Activated naive CD4-positive, alpha-beta T cell treated with anti-CD3 and anti-CD28 coated beads, Interleukin-2, amount 50 U/mL, for 24 hours (primary cell): Measurements from ENCODE around the gene HLX.

ENCODE experiments used
- H3K27ac Mint-ChIP-seq: one replicate; pipeline ENCODE4 v1.8.0; 2021; ENCODE audit warnings: mild to moderate bottlenecking, mixed read lengths
- H3K27me3 Mint-ChIP-seq: one replicate; pipeline ENCODE4 v1.8.0; 2021; ENCODE audit warnings: mixed read lengths
- H3K36me3 Mint-ChIP-seq: one replicate; pipeline ENCODE4 v1.8.0; 2021; ENCODE audit warnings: mixed read lengths
- H3K4me1 Mint-ChIP-seq: one replicate; pipeline ENCODE4 v1.8.0; 2021; ENCODE audit warnings: mixed read lengths
- H3K4me3 Mint-ChIP-seq: one replicate; pipeline ENCODE4 v1.8.0; 2021; ENCODE audit warnings: mild to moderate bottlenecking, mixed read lengths
- H3K9me3 Mint-ChIP-seq: one replicate; pipeline ENCODE4 v1.8.0; 2021; ENCODE audit warnings: mixed read lengths

HLX gene

DNA sequence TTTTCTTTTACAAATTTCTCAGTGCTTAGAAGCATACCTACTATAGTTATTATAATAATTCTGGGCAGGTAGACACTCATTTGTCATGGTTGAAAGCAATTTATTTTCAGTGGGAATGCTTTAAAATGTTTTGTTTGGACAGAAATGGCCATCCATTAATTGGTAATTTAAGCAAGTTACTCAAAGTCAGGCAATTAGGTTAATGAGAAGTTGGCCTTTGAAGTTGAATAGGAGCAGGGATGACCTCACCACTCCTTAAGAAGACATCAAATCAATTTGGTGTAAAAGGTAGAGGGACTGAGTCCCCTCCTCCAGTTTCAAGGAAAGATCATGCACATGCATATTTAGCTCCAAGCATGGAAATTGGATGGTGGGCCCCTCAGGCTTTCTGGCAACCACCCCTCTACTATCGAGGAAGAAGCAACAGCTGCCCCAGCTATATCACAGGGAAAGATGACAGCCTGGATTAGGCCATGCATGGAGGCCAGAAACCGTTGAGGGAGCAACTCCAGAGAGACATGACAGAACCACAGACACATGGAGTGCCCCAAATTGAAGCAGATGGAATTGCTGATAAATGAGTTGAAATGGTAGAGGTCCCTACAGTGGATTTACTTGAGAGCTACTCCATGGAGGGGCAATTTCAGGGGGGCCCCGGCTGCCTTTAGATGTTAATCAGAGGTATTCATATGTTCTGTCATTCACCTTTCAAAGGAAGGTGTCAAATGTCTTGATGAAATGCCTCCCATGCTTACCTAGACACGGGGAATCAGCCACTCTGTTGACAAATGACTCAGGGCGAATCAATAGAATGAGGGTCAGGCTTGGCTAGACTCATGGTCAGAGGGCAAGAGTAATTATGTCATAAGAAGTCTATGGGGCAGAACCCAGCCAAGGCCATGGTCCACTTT lies 26.7 kb downstream of the HLX start:
- no peaks in the 10 kb centered on the region for H3K36me3 Mint-ChIP-seq

GRCh38 chr1:220906561-220907334 lies 27.5 kb downstream of the HLX start:
- Mint-ChIP-seq H3K27me3 (peaks cover 12% of the 10 kb centered on the region), H3K9me3 (no peaks in the 10 kb centered on the region), H3K4me3 (no peak overlapping the region), H3K36me3 (no peaks in the 10 kb centered on the region), H3K27ac (no peak overlapping the region), H3K4me1 (no peaks in the 10 kb centered on the region)

More for the DNA sequence above, 26.7 kb downstream of the HLX start:
- peaks cover 12% of the 10 kb centered on the region for H3K27me3 Mint-ChIP-seq
- no peaks in the 10 kb centered on the region for H3K4me1 Mint-ChIP-seq
- H3K4me3 Mint-ChIP-seq = no peak overlapping the region
- no peak overlapping the region for H3K27ac Mint-ChIP-seq
- H3K9me3 Mint-ChIP-seq = no peaks in the 10 kb centered on the region

- no peaks in the 10 kb centered on the region for H3K9me3 Mint-ChIP-seq
- peaks cover 13% of the 10 kb centered on the region for H3K27me3 Mint-ChIP-seq
- H3K27ac Mint-ChIP-seq = no peak overlapping the region
- H3K4me3 Mint-ChIP-seq = no peak overlapping the region
- no peaks in the 10 kb centered on the region for H3K4me1 Mint-ChIP-seq
- no peaks in the 10 kb centered on the region for H3K36me3 Mint-ChIP-seq
These were observed 29.5 kb downstream of the HLX start for GRCh38 chr1:220908757-220909156.

DNA sequence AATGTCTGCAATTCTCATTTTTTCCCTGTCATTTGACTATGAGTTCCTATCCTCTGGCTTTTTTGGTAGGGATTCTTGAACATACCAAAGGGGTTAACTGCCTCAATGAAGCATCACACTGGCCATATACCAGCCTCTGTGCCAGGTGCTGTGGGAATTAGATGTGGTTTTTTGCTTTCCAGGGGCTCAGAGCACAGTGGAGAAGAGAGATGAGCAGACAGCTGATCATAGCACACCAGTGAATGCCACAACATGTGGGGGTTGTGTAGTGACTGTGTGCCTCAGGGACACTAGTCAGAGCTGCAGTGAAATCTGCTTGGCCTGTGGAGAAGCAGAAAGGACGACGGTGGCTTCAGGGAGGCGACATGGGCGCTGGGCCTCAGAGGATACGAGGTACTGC lies 30.8 kb downstream of the HLX start:
- Mint-ChIP-seq H3K27ac (no peak overlapping the region), H3K36me3 (no peaks in the 10 kb centered on the region), H3K27me3 (peaks cover 14% of the 10 kb centered on the region), H3K4me1 (no peaks in the 10 kb centered on the region), H3K9me3 (no peaks in the 10 kb centered on the region), H3K4me3 (no peak overlapping the region)

DNA sequence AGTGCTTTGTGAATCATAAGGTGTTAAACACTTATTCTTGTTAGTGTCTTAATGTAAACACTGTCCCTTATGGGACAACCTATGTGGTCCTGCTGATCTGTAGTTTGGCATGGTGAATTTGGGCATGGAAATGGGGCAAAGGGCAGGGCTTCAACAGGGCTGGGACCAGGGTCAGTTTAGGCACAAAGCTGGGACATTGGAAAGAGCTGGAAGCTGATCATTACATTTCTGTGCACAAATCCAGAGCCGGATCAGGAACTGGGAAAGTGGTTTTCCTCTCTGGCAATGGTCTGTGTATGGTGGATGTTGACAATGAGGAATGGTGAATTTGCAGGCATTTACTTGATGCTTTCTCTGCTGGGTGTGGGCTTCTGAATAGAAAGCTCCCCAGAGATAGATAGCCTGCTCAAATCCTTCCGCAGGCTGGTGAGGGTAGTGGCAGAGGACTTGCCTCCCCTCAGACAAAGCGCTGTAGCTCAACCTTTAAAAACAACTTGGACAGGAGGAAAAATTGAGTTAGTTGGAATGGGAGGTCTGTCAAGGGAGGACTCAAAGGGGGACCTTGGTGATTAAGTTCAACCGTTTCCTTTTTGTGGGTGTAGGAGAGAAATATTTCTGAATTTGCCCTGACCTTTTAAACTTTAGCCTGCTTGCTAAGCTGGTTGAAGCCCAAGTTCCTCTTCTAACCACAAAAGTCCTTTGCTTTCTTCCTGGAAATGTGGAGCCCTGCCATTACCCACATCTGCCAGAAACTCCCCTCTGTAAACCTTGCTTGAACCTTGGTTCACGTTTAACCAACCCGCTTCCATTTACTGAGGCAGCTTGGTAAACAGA lies 35.3 kb downstream of the HLX start:
- no peaks in the 10 kb centered on the region for H3K4me1 Mint-ChIP-seq
- no peaks in the 10 kb centered on the region for H3K9me3 Mint-ChIP-seq
- H3K36me3 Mint-ChIP-seq = no peaks in the 10 kb centered on the region
- no peak overlapping the region for H3K4me3 Mint-ChIP-seq
- no peak overlapping the region for H3K27ac Mint-ChIP-seq
- H3K27me3 Mint-ChIP-seq = peaks cover 16% of the 10 kb centered on the region

DNA sequence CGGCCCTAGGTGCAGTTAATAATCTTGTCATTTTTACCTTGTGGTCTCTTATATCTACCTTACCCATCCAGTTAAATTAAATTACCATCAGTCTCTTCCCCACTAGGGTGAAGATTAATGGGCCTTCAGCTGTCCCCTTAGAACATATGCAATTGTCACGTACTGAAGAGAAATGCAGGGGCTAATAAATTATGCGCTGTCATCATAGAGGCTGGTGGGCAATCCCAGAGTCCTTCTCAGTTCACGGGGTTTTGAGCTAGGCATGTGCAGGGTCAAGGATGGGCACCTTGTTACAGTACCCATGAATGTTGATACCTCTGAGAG lies 35.8 kb downstream of the HLX start:
- H3K36me3 Mint-ChIP-seq = no peaks in the 10 kb centered on the region
- H3K4me1 Mint-ChIP-seq = no peaks in the 10 kb centered on the region
- no peak overlapping the region for H3K4me3 Mint-ChIP-seq
- no peak overlapping the region for H3K27ac Mint-ChIP-seq
- no peaks in the 10 kb centered on the region for H3K9me3 Mint-ChIP-seq
- peaks cover 14% of the 10 kb centered on the region for H3K27me3 Mint-ChIP-seq

DNA sequence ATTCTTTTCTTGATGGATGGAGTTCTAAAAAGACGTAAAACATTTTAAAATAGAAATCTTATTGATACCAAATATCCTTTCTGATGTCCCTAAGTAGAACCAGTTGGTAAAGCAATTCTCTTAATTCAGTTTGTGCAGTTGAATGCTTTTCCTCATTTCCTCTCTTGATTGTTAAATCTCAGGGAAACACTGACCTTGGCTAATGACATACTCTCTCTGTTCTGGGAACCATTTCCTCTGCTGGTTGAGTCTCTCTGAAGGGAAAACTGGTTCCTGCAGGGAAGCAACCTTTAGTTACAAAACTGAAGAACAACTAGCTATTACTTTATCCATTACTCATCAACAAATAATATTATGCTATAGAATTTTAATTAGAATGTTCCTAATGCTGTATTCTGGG lies 36.7 kb downstream of the HLX start:
- Mint-ChIP-seq H3K9me3 (no peaks in the 10 kb centered on the region), H3K4me3 (no peak overlapping the region), H3K4me1 (no peaks in the 10 kb centered on the region), H3K27ac (no peak overlapping the region), H3K27me3 (peaks cover 13% of the 10 kb centered on the region), H3K36me3 (no peaks in the 10 kb centered on the region)

- Mint-ChIP-seq H3K4me1 (no peaks in the 10 kb centered on the region), H3K36me3 (no peaks in the 10 kb centered on the region), H3K9me3 (no peaks in the 10 kb centered on the region), H3K27me3 (peaks cover 14% of the 10 kb centered on the region), H3K27ac (no peak overlapping the region), H3K4me3 (no peak overlapping the region)
These were observed 37.9 kb downstream of the HLX start for GRCh38 chr1:220917101-220917500.

DNA sequence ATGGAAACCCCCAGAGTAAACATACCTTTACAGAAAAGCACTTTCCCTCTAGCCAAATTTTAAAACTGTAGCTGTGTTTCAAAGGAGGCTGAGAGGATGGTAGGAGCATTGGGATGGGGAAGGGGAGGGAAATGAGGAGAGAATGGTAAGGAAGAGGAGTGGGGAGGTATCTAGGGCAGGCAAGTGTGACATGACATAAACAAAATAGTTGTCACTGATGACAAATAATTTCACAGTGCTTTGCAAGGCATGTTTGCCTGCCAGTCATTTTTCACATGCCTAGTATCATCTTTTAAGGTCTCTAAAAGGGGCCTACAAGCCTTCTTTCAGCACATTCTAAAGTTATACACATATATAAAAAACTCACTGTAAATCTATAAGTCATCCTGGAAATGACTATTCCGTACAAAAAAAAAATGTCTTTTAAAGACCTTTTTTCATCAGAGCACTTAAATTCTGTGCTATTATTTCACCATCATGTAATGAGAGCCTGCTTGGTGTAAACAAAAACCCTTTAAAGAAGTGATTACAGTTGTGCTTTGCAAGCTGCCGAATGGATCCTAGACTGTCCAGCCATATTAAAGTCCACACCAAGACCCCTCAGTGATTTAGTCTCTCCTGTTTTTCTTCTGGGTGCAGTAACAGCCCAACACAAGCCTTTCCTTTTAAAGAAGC lies 38.4 kb downstream of the HLX start:
- Mint-ChIP-seq H3K4me1 (no peaks in the 10 kb centered on the region), H3K4me3 (no peak overlapping the region), H3K9me3 (no peaks in the 10 kb centered on the region), H3K27ac (no peak overlapping the region), H3K27me3 (peaks cover 13% of the 10 kb centered on the region), H3K36me3 (no peaks in the 10 kb centered on the region)

DNA sequence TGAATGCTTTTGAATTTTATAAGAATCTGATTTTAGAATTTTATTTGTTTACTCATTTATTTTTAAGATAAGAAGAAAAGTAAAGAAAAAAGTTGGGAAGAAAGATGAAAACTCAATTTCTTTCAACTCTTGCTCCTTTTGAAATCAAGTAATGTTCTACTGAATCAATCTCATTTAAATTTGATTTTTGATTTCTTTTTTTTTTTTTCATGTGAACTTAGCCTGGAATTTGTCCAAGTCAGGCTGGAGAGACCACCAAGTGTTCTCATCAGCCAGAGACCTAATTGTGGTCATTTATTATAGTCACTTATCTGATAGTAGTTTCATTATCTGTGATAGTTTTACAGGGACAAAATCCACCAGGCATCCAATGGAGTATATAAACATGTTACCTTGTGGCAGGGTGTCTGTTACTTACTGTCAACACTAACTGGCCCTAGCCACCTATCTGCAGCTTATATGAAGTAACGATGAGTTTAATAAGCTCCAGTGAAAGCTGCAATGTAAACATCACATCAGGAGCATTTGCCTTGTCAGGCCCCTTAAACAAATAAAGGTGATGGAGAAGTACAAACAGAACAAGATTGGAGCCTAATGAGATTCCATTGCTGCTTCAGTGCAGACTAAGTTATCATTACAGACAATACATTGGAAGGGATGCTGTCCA lies 39.2 kb downstream of the HLX start:
- no peaks in the 10 kb centered on the region for H3K36me3 Mint-ChIP-seq
- peaks cover 13% of the 10 kb centered on the region for H3K27me3 Mint-ChIP-seq
- H3K4me3 Mint-ChIP-seq = no peak overlapping the region
- H3K4me1 Mint-ChIP-seq = no peaks in the 10 kb centered on the region
- no peaks in the 10 kb centered on the region for H3K9me3 Mint-ChIP-seq
- no peak overlapping the region for H3K27ac Mint-ChIP-seq

DNA sequence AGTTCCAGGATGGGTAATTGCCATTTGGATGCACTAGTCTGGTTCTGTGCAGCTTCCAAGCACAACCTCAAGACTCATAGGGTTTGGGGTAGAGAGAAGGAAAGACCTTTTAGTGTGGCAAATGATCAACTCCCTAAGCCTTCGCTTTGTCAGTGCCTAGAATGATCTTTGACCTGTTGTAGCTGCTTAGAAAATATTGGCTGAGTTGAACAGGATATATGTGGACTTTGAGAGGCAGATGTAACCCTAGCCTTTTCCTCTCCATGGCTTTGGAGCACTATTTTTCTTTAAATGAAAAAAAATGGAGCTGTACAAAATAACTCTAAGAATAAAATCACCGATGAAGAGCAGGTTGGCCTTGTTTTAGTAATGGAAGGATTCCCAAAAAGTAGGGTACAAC lies 41.7 kb downstream of the HLX start:
- Mint-ChIP-seq H3K36me3 (no peaks in the 10 kb centered on the region), H3K4me1 (no peaks in the 10 kb centered on the region), H3K4me3 (no peak overlapping the region), H3K27ac (no peak overlapping the region), H3K27me3 (peaks cover 15% of the 10 kb centered on the region), H3K9me3 (no peaks in the 10 kb centered on the region)

DNA sequence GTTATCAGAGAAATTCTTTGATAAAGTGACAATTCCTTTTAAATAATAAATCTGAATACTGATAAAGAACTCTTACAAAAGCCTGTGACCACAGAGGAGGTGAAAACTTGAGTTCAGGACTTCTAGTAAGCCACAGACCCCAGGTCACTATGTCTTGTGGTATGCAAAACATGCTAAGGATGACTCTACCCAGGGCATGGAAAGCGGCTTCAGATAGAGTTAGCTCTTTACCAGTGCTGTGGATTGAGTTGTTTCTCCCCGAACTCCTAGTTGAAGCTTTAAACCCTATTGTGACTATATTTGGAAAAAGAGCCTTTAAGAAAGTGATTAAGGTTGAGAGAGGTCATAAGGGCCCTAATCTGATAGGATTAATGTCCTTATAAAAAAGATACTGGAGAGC lies 42.3 kb downstream of the HLX start:
- Mint-ChIP-seq H3K27me3 (peaks cover 12% of the 10 kb centered on the region), H3K27ac (no peak overlapping the region), H3K4me1 (no peaks in the 10 kb centered on the region), H3K36me3 (no peaks in the 10 kb centered on the region), H3K4me3 (no peak overlapping the region), H3K9me3 (no peaks in the 10 kb centered on the region)

DNA sequence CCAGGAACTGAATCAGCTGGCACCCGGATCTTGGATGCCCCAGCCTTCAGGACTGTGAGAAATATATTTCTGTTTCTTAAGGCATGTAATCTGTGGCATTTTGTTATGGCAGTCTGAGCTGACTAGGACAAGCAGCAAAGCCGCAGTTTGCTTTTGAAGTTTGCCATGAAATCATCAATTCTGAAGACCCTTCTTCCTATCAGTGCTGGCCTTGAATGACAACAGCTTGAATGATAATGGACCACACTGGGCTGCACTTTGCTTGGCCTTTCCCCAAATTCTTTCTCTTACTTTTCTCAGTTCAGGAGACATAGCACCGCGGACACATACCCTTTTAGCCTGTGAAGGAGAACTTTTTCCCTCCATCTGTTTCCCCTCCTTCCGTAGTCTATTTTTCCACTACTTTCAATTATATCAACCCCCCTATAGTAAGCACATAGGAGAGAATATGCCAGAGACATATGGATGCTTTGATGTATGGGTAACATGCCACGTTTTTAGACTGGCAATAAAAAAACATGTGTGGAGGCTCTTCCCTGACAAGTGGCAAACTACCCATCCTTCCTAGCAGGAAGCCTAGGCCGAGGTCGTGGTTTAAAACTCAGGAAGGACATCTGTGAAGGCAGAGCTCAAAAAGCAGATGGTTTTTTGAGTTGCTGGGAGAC lies 42.9 kb downstream of the HLX start:
- Mint-ChIP-seq H3K27ac (no peak overlapping the region), H3K4me1 (no peaks in the 10 kb centered on the region), H3K4me3 (no peak overlapping the region), H3K9me3 (no peaks in the 10 kb centered on the region), H3K36me3 (no peaks in the 10 kb centered on the region), H3K27me3 (peaks cover 10% of the 10 kb centered on the region)

DNA sequence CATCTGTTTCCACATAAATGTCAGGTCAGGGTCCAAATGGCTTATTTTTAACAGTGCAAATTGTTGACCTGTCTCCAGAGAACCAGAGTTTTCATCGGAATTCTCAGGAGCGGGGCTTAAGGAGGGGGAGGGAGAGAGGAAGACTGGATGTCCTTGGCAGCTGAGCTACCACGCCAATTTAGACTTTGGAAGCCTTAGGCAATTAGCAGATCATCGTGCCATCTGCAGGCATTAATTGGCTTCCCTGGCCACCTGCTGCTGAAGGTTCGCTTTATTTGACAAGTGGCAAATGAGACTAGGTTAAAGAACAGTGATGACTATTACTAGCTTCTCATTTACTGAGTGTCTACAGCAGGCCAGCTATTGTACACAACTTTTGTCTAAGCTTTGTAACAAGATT lies 43.7 kb downstream of the HLX start:
- Mint-ChIP-seq H3K4me1 (no peaks in the 10 kb centered on the region), H3K9me3 (no peaks in the 10 kb centered on the region), H3K27ac (no peak overlapping the region)

More for the DNA sequence above, 43.7 kb downstream of the HLX start:
- Mint-ChIP-seq H3K27me3 (peaks cover 12% of the 10 kb centered on the region), H3K36me3 (no peaks in the 10 kb centered on the region), H3K4me3 (no peak overlapping the region)
